Activated naive CD4-positive, alpha-beta T cell treated with anti-CD3 and anti-CD28 coated beads, Interleukin-2, amount 10 ng/mL, durations not matched to agents 7 days and 5 days (primary cell): Measurements from ENCODE around the gene PEX3.

Source experiments
- CTCF ChIA-PET: fragments of 350-600 bp; sonication (Branson Sonifier 250); formaldehyde crosslinking; loops from one replicate; lab custom pipeline; 2021; ENCODE audit warnings: antibody characterized with exemption; lab: Charles Lee
- DNase-seq: peaks from one replicate; pipeline ENCODE4 v3.0.0-alpha.2; 2020
- H3K27ac Mint-ChIP-seq: one replicate; pipeline ENCODE4 v1.8.0; 2021; ENCODE audit warnings: mild to moderate bottlenecking, moderate library complexity, mixed read lengths
- H3K27me3 Mint-ChIP-seq: one replicate; pipeline ENCODE4 v1.8.0; 2021; ENCODE audit warnings: mild to moderate bottlenecking, mixed read lengths
- H3K36me3 Mint-ChIP-seq: one replicate; pipeline ENCODE4 v1.8.0; 2021; ENCODE audit warnings: mixed read lengths
- H3K4me1 Mint-ChIP-seq: one replicate; pipeline ENCODE4 v1.8.0; 2021; ENCODE audit warnings: mixed read lengths
- H3K4me3 Mint-ChIP-seq: one replicate; pipeline ENCODE4 v1.8.0; 2021; ENCODE audit warnings: mild to moderate bottlenecking, moderate library complexity, mixed read lengths
- H3K9me3 Mint-ChIP-seq: one replicate; pipeline ENCODE4 v1.8.0; 2021; ENCODE audit warnings: mixed read lengths

Gene PEX3, protein sequence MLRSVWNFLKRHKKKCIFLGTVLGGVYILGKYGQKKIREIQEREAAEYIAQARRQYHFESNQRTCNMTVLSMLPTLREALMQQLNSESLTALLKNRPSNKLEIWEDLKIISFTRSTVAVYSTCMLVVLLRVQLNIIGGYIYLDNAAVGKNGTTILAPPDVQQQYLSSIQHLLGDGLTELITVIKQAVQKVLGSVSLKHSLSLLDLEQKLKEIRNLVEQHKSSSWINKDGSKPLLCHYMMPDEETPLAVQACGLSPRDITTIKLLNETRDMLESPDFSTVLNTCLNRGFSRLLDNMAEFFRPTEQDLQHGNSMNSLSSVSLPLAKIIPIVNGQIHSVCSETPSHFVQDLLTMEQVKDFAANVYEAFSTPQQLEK

DNA sequence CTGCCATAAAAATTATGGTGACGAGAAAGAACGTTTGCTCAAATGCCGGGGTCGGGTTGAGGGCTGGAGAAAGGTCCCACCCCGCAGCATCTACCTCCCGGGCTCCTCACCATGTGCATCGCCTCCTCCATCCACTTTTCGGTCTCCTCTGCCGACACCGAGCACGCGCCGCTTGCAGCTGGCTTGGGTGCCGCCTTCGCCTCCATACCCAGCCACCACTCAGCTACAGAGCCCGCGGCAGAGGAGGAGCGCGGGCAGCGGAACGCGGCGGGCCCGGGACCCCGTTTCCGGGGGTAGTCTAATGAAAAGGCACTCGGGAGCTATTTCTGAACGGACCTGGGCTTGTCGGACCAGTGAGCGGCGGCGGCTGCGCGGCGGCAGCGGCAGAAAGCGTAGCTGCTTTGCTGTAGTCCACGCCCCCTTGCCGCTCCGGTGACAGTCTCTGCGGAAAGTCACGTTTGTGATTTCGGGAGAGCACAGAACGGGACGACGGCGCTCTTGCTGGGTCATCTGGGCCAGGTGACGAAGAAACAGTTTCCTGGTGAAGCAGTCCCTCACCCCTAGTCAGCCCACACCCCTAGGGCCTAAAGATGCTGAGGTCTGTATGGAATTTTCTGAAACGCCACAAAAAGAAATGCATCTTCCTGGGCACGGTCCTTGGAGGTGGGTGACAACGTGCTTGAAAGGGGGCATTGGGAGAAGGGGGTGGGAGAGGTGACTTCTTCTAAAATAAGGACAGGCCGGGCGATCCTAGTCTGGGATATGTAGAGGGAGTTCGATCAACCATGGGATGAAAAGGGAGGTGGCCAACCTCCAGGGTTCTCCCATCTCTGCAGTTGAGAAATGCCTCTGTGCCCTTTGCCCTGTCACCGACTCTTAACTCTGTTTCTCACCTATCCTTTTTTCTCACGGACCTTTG lies at the start of gene PEX3, which contains the start of gene ADAT2:
PEX3 (plus strand) TSS at position 353 of the 919 bp plus-strand sequence; CDS start at position 591, 238 bp downstream.
ADAT2 (minus strand) TSS at position 243 of the 919 bp plus-strand sequence; CDS start at position 206, 37 bp downstream.
- peak; percentile 96 for DNase-seq
- Mint-ChIP-seq H3K9me3 (peaks cover 2% of the 10 kb centered on the region), H3K27ac (peak within 1 kb of the TSS; percentile 99), H3K27me3 (peaks cover 6% of the 10 kb centered on the region), H3K4me3 (peak within 1 kb of the TSS; percentile 99), H3K4me1 (peaks cover 44% of the 10 kb centered on the region), H3K36me3 (peaks cover 9% of the 10 kb centered on the region)
- CTCF ChIA-PET: interaction anchor here (1.3 kb wide), 1 partner anchor 23 kb away, joined by 3 read pairs; no protein-coding TSS in a partner anchor

DNA sequence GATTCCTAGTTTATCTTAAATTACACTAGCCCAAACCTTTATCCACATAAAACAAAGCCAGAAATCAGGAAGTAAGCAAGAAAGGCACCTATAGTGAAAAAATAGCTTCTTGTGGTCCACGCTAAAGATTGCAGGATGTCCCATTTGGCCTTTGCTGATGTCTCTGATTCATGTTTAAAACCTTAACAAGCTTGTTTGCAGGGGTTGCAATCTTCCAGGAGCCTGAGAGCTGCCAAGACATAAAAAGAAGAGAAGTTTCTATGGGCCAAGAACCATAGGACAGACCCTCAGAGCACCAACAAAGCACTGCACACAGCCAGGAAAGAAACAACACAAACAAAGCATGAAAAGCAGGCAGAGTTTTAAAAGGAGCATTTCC lies 49.5 kb upstream of the PEX3 start:
- H3K36me3 Mint-ChIP-seq: no peaks in the 10 kb centered on the region
- no peak overlapping the region for H3K4me3 Mint-ChIP-seq
- DNase-seq: no peak
- H3K9me3 Mint-ChIP-seq: no peaks in the 10 kb centered on the region
- H3K4me1 Mint-ChIP-seq: peaks cover 20% of the 10 kb centered on the region
- H3K27ac Mint-ChIP-seq: peak overlapping the region; percentile 68
- CTCF ChIA-PET: no interaction called here
- peaks cover 4% of the 10 kb centered on the region for H3K27me3 Mint-ChIP-seq

DNA sequence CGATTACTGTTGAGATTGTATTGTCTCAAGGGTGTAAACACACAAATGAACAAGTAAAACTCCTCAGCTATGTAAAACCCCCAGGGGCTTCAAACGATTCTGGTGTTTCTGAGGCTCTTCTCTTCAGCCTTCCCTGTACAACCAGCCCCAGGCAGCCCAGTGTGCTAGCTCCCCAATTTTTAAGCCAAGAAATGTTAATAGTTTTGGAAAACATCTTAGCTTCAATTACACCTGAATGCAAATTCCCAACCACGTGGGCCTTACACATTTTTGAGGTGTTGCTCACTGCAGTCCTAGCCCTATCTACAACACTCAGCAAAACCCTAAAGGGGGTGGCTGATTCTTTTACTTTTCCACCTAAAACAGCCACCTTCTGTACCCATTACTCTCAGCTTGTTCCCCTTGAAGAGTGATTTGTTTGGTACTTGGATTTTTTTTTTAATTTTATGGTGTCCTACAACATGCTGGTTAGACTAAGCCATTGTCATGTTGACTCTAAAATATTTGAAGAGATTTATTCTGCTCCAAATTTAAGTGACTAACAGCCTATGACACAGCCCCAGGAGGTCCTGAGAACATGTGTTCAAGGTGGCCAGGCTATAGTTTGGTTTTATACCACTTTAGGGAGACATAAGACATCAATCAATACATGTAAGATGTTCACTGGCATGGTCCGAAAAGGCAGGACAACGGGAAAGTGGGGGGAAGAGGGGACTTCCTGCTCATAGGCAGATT lies 48.8 kb upstream of the PEX3 start:
- CTCF ChIA-PET: no interaction called here
- Mint-ChIP-seq H3K4me3 (no peak overlapping the region), H3K9me3 (no peaks in the 10 kb centered on the region), H3K4me1 (peaks cover 20% of the 10 kb centered on the region), H3K27ac (no peak overlapping the region), H3K27me3 (peaks cover 4% of the 10 kb centered on the region), H3K36me3 (no peaks in the 10 kb centered on the region)
- no peak for DNase-seq

DNA sequence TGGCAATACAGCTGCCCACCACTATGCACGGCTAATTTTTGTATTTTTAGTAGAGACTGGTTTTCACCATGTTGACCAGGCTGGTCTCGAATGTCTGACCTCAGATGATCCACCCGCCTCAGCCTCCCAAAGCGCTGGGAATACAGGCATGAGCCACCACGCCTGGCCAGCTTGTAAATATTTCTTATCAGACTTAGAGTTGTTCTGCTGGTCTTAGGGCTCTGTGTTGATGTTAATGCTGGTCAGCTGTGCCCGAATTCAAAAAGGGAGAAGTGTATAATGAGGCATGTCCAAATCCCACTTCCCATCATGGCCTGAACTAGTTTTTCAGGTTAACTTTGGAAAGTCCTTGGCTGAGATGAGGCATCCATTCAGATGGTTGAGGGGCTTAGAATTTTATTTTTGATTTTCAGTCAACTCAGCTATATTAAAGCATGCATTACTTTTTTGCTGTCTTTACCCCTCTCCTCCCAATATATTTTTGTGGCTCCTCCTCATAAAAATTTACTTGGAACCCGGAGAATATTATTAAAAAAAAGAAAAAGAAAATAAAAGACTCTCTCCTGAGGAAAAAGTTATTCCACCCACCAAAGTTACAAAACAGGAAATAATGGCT lies 47.8 kb upstream of the PEX3 start:
- Mint-ChIP-seq H3K9me3 (no peaks in the 10 kb centered on the region), H3K27me3 (peaks cover 4% of the 10 kb centered on the region), H3K4me3 (no peak overlapping the region), H3K4me1 (peaks cover 20% of the 10 kb centered on the region), H3K36me3 (no peaks in the 10 kb centered on the region), H3K27ac (no peak overlapping the region)
- no peak for DNase-seq
- CTCF ChIA-PET: no interaction called here

DNA sequence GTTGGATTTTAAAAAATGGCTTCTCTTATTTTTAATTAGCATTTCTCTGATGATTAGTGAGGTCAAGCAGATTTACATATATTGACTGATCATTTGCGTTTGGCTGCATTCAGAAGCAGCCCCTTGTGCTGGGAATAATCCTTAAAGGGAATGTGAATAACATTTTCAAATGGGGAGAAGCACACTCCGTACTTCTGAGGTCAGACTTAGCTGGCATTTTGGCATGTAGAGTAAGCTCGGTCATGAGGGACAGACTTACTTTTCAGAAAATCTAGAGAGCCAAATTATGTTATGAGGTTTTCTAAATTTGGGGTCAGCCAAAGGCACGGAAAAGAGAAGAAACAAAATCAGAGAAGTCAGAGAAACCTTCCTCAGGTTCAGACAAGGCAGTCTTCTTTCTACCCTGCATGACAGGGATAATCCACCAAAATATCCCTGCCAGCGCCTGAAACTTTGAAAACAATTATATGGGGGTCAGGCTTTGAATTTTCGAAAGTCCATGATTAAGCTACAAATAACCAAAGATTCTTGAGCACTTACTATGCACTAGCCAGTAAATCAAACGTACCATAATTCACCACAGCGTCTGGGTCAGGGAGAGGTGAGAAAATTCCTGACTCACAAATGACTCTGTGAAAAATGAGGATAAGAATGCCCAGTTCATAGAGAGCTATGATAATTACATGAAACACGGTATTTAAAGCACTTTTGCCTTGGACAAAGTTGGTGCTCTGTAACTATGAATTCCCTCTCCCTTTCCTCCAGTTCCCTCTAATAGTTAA lies 45.0 kb upstream of the PEX3 start:
- DNase-seq: no peak
- CTCF ChIA-PET: no interaction called here
- Mint-ChIP-seq H3K4me3 (no peak overlapping the region), H3K4me1 (peaks cover 12% of the 10 kb centered on the region), H3K27ac (no peak overlapping the region), H3K9me3 (no peaks in the 10 kb centered on the region), H3K27me3 (peaks cover 4% of the 10 kb centered on the region), H3K36me3 (no peaks in the 10 kb centered on the region)

DNA sequence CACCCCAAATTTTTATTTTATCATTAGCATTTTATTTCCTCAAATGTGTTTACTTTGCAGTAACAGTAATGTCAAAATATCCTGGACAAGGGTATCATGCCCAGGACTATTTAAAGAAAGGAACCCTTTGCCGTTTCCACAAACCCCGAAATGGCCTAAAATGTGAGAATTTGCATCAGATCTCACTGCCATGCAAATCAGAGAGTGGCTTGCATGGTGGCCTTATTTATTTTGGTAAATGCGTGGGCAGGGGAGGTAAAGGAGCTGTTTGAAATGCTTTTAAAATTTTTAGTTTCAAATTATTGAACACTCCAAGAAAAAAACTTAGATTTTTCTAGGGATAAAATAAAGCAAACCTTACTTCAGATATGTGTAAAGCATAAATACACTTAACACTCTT lies 43.9 kb upstream of the PEX3 start:
- H3K4me3 Mint-ChIP-seq: no peak overlapping the region
- H3K27me3 Mint-ChIP-seq: peaks cover 4% of the 10 kb centered on the region
- no peaks in the 10 kb centered on the region for H3K9me3 Mint-ChIP-seq
- no peak for DNase-seq
- CTCF ChIA-PET: no interaction called here
- no peaks in the 10 kb centered on the region for H3K36me3 Mint-ChIP-seq
- peaks cover under 1% of the 10 kb centered on the region for H3K4me1 Mint-ChIP-seq
- no peak overlapping the region for H3K27ac Mint-ChIP-seq

DNA sequence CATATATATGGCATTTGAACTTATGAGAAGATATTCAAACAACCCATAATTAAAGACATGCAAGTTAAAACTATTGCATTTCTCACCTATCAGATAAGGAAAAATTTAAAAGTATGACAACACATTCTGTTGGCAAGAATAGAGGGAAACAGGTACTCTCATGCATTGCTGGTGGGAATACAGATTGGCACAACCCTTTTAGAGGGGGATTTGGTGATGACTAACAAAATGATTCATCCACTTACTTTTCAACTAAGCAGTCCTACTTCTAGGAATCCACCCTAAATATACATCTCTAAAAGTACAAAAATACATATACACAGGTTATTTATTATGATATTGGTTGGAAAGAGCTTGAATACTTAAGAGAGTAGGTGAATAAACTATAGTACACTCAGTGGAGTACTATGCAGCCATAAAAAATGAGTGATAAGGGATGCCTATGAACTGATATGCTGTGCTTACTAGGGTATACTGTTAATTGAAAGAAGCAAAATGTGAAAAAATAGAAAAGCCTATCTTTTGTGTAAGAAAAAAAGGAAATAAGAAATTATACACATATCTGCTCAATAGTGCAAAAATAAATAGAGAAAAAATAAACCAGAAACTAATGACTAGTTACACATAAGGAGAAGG lies 42.3 kb upstream of the PEX3 start:
- H3K4me1 Mint-ChIP-seq: no peaks in the 10 kb centered on the region
- peaks cover 4% of the 10 kb centered on the region for H3K27me3 Mint-ChIP-seq
- no peaks in the 10 kb centered on the region for H3K9me3 Mint-ChIP-seq
- H3K27ac Mint-ChIP-seq: no peak overlapping the region
- DNase-seq: no peak
- H3K36me3 Mint-ChIP-seq: no peaks in the 10 kb centered on the region
- CTCF ChIA-PET: no interaction called here
- no peak overlapping the region for H3K4me3 Mint-ChIP-seq

DNA sequence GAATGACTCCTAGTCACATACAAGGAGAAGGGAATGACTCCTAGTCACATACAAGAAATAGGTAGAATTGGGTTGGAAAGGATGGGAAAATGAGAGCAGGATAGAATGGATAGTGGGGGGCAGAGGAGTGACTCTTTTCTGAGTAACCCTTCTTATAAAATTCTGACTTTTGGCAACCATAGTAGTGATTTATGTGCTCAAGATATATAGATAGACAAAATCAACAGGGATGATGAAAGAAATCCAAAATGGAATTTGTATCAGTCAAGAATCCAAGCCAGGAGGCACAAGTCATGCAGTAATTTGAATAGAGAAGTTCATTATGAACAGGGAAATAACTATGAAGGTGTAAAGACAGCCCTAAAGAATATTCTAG lies 41.8 kb upstream of the PEX3 start:
- Mint-ChIP-seq H3K4me1 (no peaks in the 10 kb centered on the region), H3K27me3 (peaks cover 4% of the 10 kb centered on the region), H3K27ac (no peak overlapping the region), H3K4me3 (no peak overlapping the region), H3K9me3 (no peaks in the 10 kb centered on the region), H3K36me3 (no peaks in the 10 kb centered on the region)
- CTCF ChIA-PET: no interaction called here
- DNase-seq: no peak

DNA sequence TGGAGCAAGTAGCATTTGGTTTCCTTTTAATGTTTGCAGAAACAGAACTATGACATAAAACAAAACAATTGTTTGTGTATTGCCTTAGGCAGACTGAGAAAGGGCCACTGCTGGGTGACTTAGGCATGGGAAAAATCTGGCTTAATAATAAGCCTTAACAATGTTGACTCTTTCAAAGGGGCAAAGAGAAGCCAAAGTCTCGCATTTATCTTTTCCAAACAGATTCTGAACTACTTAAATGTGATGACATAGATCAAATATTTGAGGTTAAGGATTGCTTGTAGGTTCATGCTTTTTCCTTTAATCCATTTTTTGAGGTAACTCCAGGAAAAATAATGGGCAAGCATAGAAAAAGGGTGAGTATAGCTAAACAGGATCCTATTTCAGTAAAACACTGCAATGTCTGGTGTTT lies 39.7 kb upstream of the PEX3 start:
- Mint-ChIP-seq H3K27me3 (no peaks in the 10 kb centered on the region), H3K4me3 (no peak overlapping the region), H3K9me3 (no peaks in the 10 kb centered on the region), H3K36me3 (no peaks in the 10 kb centered on the region), H3K27ac (no peak overlapping the region), H3K4me1 (no peaks in the 10 kb centered on the region)
- DNase-seq: no peak
- CTCF ChIA-PET: no interaction called here

DNA sequence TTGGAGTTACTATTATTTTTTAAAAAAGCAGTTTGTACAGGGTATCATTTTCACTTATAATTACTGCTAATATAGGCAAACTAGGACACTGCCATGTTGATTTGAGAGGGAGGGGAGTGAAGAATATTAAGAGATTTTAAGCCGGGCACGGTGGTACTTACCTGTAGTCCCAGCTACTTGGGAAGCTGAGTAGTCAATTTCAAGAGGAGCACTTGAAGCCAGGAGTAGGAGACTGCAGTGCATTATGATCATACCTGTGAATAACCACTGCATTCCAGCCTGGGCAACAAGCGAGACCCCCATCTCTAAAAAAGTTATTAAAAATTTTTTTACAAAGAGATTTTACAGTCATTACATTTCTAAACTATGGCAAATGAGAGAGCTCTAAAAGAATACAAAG lies 35.8 kb upstream of the PEX3 start:
- CTCF ChIA-PET: interaction anchor here (1.0 to 1.6 kb wide), 2 partner anchors 11 kb away, joined by 3 to 4 read pairs; no protein-coding TSS in a partner anchor
- H3K9me3 Mint-ChIP-seq: no peaks in the 10 kb centered on the region
- H3K4me1 Mint-ChIP-seq: no peaks in the 10 kb centered on the region
- DNase-seq: no peak
- no peaks in the 10 kb centered on the region for H3K27me3 Mint-ChIP-seq
- no peak overlapping the region for H3K27ac Mint-ChIP-seq
- H3K4me3 Mint-ChIP-seq: no peak overlapping the region
- H3K36me3 Mint-ChIP-seq: no peaks in the 10 kb centered on the region

DNA sequence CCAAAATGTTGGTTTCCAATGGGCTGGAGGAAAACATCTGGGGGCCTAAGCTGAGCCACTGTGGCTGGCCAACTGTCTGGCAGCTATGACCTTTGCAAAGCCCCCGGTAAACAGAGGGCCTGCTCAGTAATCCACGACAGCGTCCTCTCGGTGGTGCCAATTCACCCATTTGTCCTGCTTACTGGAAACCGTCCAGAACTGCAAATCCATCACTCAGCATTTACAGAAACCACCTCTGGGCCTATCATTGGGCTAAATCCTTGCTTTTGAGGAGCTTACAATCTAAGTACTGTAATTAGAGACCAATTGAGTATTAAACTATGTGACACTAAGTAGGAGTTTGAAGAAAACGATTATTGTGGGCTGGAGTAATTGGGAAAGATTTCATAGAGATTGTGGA lies 31.1 kb upstream of the PEX3 start:
- Mint-ChIP-seq H3K27ac (no peak overlapping the region), H3K4me1 (no peaks in the 10 kb centered on the region), H3K36me3 (peaks cover 6% of the 10 kb centered on the region), H3K9me3 (no peaks in the 10 kb centered on the region), H3K27me3 (no peaks in the 10 kb centered on the region), H3K4me3 (no peak overlapping the region)
- CTCF ChIA-PET: no interaction called here
- no peak for DNase-seq

DNA sequence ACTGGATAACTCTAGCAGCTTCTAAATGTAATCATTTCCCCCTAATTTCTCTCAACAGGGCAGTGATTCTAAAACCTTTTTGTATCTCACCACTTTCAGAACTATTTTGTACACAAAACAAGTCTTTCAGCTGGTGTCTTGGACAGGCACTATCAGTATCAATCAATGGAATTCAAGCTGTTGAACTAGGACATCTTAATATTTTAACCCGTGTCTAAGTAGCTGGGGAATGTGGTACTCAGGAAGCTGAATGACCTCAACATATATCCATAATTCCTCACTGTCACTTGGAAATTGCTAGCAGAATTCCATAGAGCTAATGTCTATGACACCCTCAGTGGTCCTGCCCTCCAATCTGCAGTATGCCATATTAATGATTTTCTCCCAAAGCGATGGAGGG lies 24.6 kb upstream of the PEX3 start:
- CTCF ChIA-PET: interaction anchor here (0.6 to 4.1 kb wide), 10 partner anchors 11 to 951 kb away, joined by 3 to 26 read pairs (median 8); no protein-coding TSS in a partner anchor
- Mint-ChIP-seq H3K27ac (no peak overlapping the region), H3K9me3 (no peaks in the 10 kb centered on the region), H3K27me3 (no peaks in the 10 kb centered on the region), H3K4me1 (no peaks in the 10 kb centered on the region), H3K4me3 (no peak overlapping the region), H3K36me3 (peaks cover 6% of the 10 kb centered on the region)
- DNase-seq: no peak
